Endothelial cell (in vitro differentiated cells): ENCODE measurements around the gene KRT6C. TPM values are rescaled to one million over a fixed set of nuclear protein-coding genes. Genes with fewer than 3 reads are reported as not detected.

Experiments used
- DNase-seq: peaks from one replicate; pipeline ENCODE4 v3.0.0; 2021; ENCODE audit warnings: low spot score
- H3K27ac Mint-ChIP-seq: one replicate; pipeline ENCODE4 v1.8.0; 2021; ENCODE audit warnings: mixed read lengths, inconsistent platforms; ENCODE audit not compliant: unreplicated experiment
- H3K27me3 Mint-ChIP-seq: one replicate; pipeline ENCODE4 v1.8.0; 2021; ENCODE audit warnings: mild to moderate bottlenecking, moderate library complexity, mixed read lengths, inconsistent platforms; ENCODE audit not compliant: unreplicated experiment
- H3K36me3 Mint-ChIP-seq: one replicate; pipeline ENCODE4 v1.8.0; 2021; ENCODE audit warnings: mild to moderate bottlenecking, low read depth, mixed read lengths, inconsistent platforms; ENCODE audit not compliant: unreplicated experiment
- H3K4me1 Mint-ChIP-seq: one replicate; pipeline ENCODE4 v1.8.0; 2021; ENCODE audit warnings: mild to moderate bottlenecking, mixed read lengths, inconsistent platforms; ENCODE audit not compliant: unreplicated experiment
- H3K4me3 Mint-ChIP-seq: one replicate; pipeline ENCODE4 v1.8.0; 2021; ENCODE audit warnings: mild to moderate bottlenecking, mixed read lengths, inconsistent platforms; ENCODE audit not compliant: unreplicated experiment
- H3K9me3 Mint-ChIP-seq: one replicate; pipeline ENCODE4 v1.8.0; 2021; ENCODE audit warnings: mixed read lengths, inconsistent platforms; ENCODE audit not compliant: unreplicated experiment
- CTCF ChIP-seq: fragments of 200-600 bp; sonication (generic); IDR thresholded peaks from one replicate; pipeline ENCODE4 v1.5.0; 2021; ENCODE audit warnings: antibody characterized with exemption; ENCODE audit not compliant: unreplicated experiment
- total RNA-seq: library from RNA; stranded (reverse); fragmentation: NEBNext Ultra II Directional; extraction: Animal tissue kit (Norgen Biotek cat#: 25700); gene quantifications from one replicate; pipeline ENCODE4 v1.2.1, GENCODE V29; 2021; ENCODE audit not compliant: unreplicated experiment

KRT6C gene
- total RNA-seq, 1 donor from 2014 or later = not detected

GRCh38 chr12:52517005-52517835 lies 43.6 kb upstream of the KRT6C start:
- H3K27ac Mint-ChIP-seq = no peak overlapping the region
- no peak overlapping the region for H3K4me3 Mint-ChIP-seq
- no peaks in the 10 kb centered on the region for H3K36me3 Mint-ChIP-seq
- H3K27me3 Mint-ChIP-seq = no peaks in the 10 kb centered on the region
- H3K4me1 Mint-ChIP-seq = no peaks in the 10 kb centered on the region
- H3K9me3 Mint-ChIP-seq = no peaks in the 10 kb centered on the region
- TF ChIP-seq CTCF = no peak
- DNase-seq = no peak

- no peaks in the 10 kb centered on the region for H3K36me3 Mint-ChIP-seq
- no peaks in the 10 kb centered on the region for H3K4me1 Mint-ChIP-seq
- DNase-seq = no peak
- H3K27ac Mint-ChIP-seq = no peak overlapping the region
- TF ChIP-seq CTCF = no peak
- no peaks in the 10 kb centered on the region for H3K27me3 Mint-ChIP-seq
- H3K9me3 Mint-ChIP-seq = no peaks in the 10 kb centered on the region
- H3K4me3 Mint-ChIP-seq = no peak overlapping the region
These were observed 42.6 kb upstream of the KRT6C start for GRCh38 chr12:52515927-52516831.

GRCh38 chr12:52515319-52515646 lies 41.7 kb upstream of the KRT6C start:
- Mint-ChIP-seq H3K27me3 (no peaks in the 10 kb centered on the region), H3K4me1 (no peaks in the 10 kb centered on the region), H3K36me3 (no peaks in the 10 kb centered on the region), H3K27ac (no peak overlapping the region), H3K4me3 (no peak overlapping the region), H3K9me3 (no peaks in the 10 kb centered on the region)
- DNase-seq = no peak
- TF ChIP-seq CTCF = no peak

GRCh38 chr12:52514471-52515318 lies 41.1 kb upstream of the KRT6C start:
- H3K27me3 Mint-ChIP-seq = no peaks in the 10 kb centered on the region
- no peak overlapping the region for H3K4me3 Mint-ChIP-seq
- TF ChIP-seq CTCF = no peak
- no peak for DNase-seq
- no peaks in the 10 kb centered on the region for H3K36me3 Mint-ChIP-seq
- H3K4me1 Mint-ChIP-seq = no peaks in the 10 kb centered on the region
- H3K27ac Mint-ChIP-seq = no peak overlapping the region
- H3K9me3 Mint-ChIP-seq = no peaks in the 10 kb centered on the region
